ENCODE results near the gene OSGIN1.

The OSGIN1 gene, protein sequence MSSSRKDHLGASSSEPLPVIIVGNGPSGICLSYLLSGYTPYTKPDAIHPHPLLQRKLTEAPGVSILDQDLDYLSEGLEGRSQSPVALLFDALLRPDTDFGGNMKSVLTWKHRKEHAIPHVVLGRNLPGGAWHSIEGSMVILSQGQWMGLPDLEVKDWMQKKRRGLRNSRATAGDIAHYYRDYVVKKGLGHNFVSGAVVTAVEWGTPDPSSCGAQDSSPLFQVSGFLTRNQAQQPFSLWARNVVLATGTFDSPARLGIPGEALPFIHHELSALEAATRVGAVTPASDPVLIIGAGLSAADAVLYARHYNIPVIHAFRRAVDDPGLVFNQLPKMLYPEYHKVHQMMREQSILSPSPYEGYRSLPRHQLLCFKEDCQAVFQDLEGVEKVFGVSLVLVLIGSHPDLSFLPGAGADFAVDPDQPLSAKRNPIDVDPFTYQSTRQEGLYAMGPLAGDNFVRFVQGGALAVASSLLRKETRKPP

GRCh38 chr16:83952940-83953795 is at the start of gene OSGIN1:
OSGIN1 (plus strand) TSS chr16:83953240; CDS start chr16:83957672, 4,432 bp downstream.
- TF ChIP-seq HDGF (IDR thresholded peaks at IDR 0.05; ENCODE audit: borderline replicate concordance), result no peak
- TF ChIP-seq FOXA1 (IDR thresholded peaks at IDR 0.05), result no peak
- POLR2A ChIA-PET, result interaction anchor here (1.1 kb wide), 1 partner anchor 27 kb away, joined by 4 read pairs; no protein-coding TSS in a partner anchor
- DNase-seq (ENCODE audit: extremely low spot score), result peak; percentile 69
- CTCF ChIA-PET, result interaction anchor here (0.8 to 2.1 kb wide), 8 partner anchors 11 to 324 kb away, joined by 3 to 14 read pairs (median 3); no protein-coding TSS in a partner anchor

DNA sequence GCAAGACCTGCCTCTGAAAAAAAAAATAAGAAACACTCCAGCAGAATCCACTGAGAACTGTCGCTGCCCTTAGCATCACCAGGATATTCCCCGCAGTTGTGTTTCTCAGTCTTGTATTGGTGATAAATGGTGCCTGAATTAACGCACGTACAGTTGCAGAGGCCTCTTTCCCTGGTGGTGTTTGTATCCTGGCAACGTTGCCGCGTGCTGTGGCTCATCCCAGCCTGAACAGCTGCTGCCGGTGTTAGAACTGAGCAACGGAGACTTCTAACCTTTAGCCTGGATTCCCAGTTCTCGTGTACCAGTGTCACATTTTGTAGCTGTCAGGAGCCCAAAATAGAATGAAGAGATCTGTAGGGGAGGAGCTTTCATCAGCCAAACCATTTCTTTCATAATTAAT is 49.3 kb upstream of the OSGIN1 start:
- ChIA-PET CTCF (no interaction called here), POLR2A (no interaction called here)
- DNase-seq (ENCODE audit: extremely low spot score), result no peak
- TF ChIP-seq BHLHE40 (IDR thresholded peaks at IDR 0.05; ENCODE audit: borderline replicate concordance) (no peak), ZNF384 (IDR thresholded peaks at IDR 0.05) (no peak), TARDBP (IDR thresholded peaks at IDR 0.05) (no peak)

- no peak for DNase-seq (ENCODE audit: extremely low spot score)
- TF ChIP-seq ARNT (IDR thresholded peaks at IDR 0.05) (no peak), FOXM1 (IDR thresholded peaks at IDR 0.05; ENCODE audit: borderline replicate concordance) (no peak), ZNF384 (IDR thresholded peaks at IDR 0.05) (no peak)
- ChIA-PET POLR2A (no interaction called here), CTCF (no interaction called here)
Observed at GRCh38 chr16:83906683-83907082, 46.4 kb upstream of the OSGIN1 start.

DNA sequence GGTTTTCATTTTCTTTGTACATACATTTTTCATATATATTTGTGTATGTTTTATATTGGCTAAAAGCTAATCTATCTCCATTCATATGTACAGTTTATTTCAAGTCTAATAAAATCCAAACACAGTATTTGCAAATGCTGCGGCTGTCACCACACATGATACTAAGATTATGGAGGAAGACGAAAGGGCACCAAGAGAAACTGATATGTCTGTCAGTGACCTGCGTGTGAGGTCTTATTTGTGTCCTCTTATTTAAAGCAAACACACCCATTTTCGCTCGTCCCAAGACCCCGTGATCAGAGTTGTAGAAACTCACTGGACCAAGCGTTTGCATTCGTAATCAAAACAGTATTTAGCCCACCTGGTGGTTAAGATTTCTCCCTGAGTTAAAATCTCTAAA is 45.9 kb upstream of the OSGIN1 start:
- POLR2A ChIA-PET, result no interaction called here
- no peak for TF ChIP-seq FOXA1 (IDR thresholded peaks at IDR 0.05)
- TF ChIP-seq BHLHE40 (IDR thresholded peaks at IDR 0.05; ENCODE audit: borderline replicate concordance), result no peak
- TF ChIP-seq, protein P1, sequence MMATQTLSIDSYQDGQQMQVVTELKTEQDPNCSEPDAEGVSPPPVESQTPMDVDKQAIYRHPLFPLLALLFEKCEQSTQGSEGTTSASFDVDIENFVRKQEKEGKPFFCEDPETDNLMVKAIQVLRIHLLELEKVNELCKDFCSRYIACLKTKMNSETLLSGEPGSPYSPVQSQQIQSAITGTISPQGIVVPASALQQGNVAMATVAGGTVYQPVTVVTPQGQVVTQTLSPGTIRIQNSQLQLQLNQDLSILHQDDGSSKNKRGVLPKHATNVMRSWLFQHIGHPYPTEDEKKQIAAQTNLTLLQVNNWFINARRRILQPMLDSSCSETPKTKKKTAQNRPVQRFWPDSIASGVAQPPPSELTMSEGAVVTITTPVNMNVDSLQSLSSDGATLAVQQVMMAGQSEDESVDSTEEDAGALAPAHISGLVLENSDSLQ (IDR thresholded peaks at IDR 0.05), result no peak
- TF ChIP-seq FOXK2 (IDR thresholded peaks at IDR 0.05), result no peak
- TF ChIP-seq CTBP1 (IDR thresholded peaks at IDR 0.05; ENCODE audit: borderline replicate concordance), result no peak
- no peak for TF ChIP-seq FOXM1 (IDR thresholded peaks at IDR 0.05; ENCODE audit: borderline replicate concordance)
- no peak for TF ChIP-seq LEF1 (IDR thresholded peaks at IDR 0.05; ENCODE audit: borderline replicate concordance)
- no peak for TF ChIP-seq ZNF384 (IDR thresholded peaks at IDR 0.05)
- no peak for TF ChIP-seq SUZ12 (IDR thresholded peaks at IDR 0.05)
- no peak for TF ChIP-seq L3MBTL2 (conservative IDR thresholded peaks at IDR 0.05)
- TF ChIP-seq TARDBP (IDR thresholded peaks at IDR 0.05), result no peak
- no peak for TF ChIP-seq ARNT (IDR thresholded peaks at IDR 0.05)
- TF ChIP-seq NFRKB (IDR thresholded peaks at IDR 0.05), result no peak
- TF ChIP-seq SP1 (IDR thresholded peaks at IDR 0.05), result no peak
- TF ChIP-seq ELF4 (IDR thresholded peaks at IDR 0.05), result no peak
- TF ChIP-seq HDGF (IDR thresholded peaks at IDR 0.05; ENCODE audit: borderline replicate concordance), result no peak
- no peak for DNase-seq (ENCODE audit: extremely low spot score)
- CTCF ChIA-PET, result no interaction called here

GRCh38 chr16:83907631-83908250 is 45.3 kb upstream of the OSGIN1 start:
- no peak for TF ChIP-seq FOXA1 (IDR thresholded peaks at IDR 0.05)
- TF ChIP-seq LEF1 (IDR thresholded peaks at IDR 0.05; ENCODE audit: borderline replicate concordance), result no peak
- no peak for TF ChIP-seq NFRKB (IDR thresholded peaks at IDR 0.05)
- no peak for TF ChIP-seq SP1 (IDR thresholded peaks at IDR 0.05)
- TF ChIP-seq BHLHE40 (IDR thresholded peaks at IDR 0.05; ENCODE audit: borderline replicate concordance), result no peak
- TF ChIP-seq ELF4 (IDR thresholded peaks at IDR 0.05), result no peak
- TF ChIP-seq CTBP1 (IDR thresholded peaks at IDR 0.05; ENCODE audit: borderline replicate concordance), result no peak
- no peak for TF ChIP-seq TARDBP (IDR thresholded peaks at IDR 0.05)

GRCh38 chr16:83908798-83909197 is 44.2 kb upstream of the OSGIN1 start:
- no peak for DNase-seq (ENCODE audit: extremely low spot score)
- TF ChIP-seq BHLHE40 (IDR thresholded peaks at IDR 0.05; ENCODE audit: borderline replicate concordance) (no peak), ZNF384 (IDR thresholded peaks at IDR 0.05) (no peak)
- ChIA-PET POLR2A (no interaction called here), CTCF (no interaction called here)

More at GRCh38 chr16:83907631-83908250, 45.3 kb upstream of the OSGIN1 start:
- no peak for DNase-seq (ENCODE audit: extremely low spot score)
- ChIA-PET CTCF (no interaction called here), POLR2A (no interaction called here)

GRCh38 chr16:83911290-83911689 is 41.8 kb upstream of the OSGIN1 start:
- DNase-seq (ENCODE audit: extremely low spot score), result no peak
- TF ChIP-seq SP1 (IDR thresholded peaks at IDR 0.05) (no peak), FOXA1 (IDR thresholded peaks at IDR 0.05) (no peak), L3MBTL2 (conservative IDR thresholded peaks at IDR 0.05) (no peak), HDGF (IDR thresholded peaks at IDR 0.05; ENCODE audit: borderline replicate concordance) (no peak), SUZ12 (IDR thresholded peaks at IDR 0.05) (no peak), FOXM1 (IDR thresholded peaks at IDR 0.05; ENCODE audit: borderline replicate concordance) (no peak), CTBP1 (IDR thresholded peaks at IDR 0.05; ENCODE audit: borderline replicate concordance) (no peak), ARNT (IDR thresholded peaks at IDR 0.05) (no peak), TARDBP (IDR thresholded peaks at IDR 0.05) (no peak), ELF4 (IDR thresholded peaks at IDR 0.05) (no peak), BHLHE40 (IDR thresholded peaks at IDR 0.05; ENCODE audit: borderline replicate concordance) (no peak), FOXK2 (IDR thresholded peaks at IDR 0.05) (no peak), LEF1 (IDR thresholded peaks at IDR 0.05; ENCODE audit: borderline replicate concordance) (no peak), ZNF384 (IDR thresholded peaks at IDR 0.05) (no peak), NFRKB (IDR thresholded peaks at IDR 0.05) (no peak)
- TF ChIP-seq, protein P1 (IDR thresholded peaks at IDR 0.05), result no peak
- ChIA-PET CTCF (interaction anchor here (1.1 kb wide), 1 partner anchor 15 kb away, joined by 4 read pairs; no protein-coding TSS in a partner anchor), POLR2A (no interaction called here)
